ENCODE measurements around the gene SKP1. TPM values are rescaled to one million over a fixed set of nuclear protein-coding genes. Genes with fewer than 3 reads are reported as not detected.

The SKP1 gene
- total RNA-seq, 1 experiment from 2014 or later, result 220 TPM

- Histone ChIP-seq H3K9ac (ENCODE audit: low read length) (no peak overlapping the region), H3K9me2 (replicated peaks; ENCODE audit: low read length) (no peaks in the 10 kb centered on the region), H3K4me2 (ENCODE audit: low read length) (no peak overlapping the region), H3K4me3 (ENCODE audit: low read length) (no peak overlapping the region), H3K36me3 (ENCODE audit: low read depth, low read length) (no peaks in the 10 kb centered on the region), H3K79me2 (ENCODE audit: low read length) (no peaks in the 10 kb centered on the region), H2AFZ (ENCODE audit: low read length) (no peak overlapping the region), H3K27ac (ENCODE audit: low read length) (no peak overlapping the region), H3K9me3 (ENCODE audit: low read length) (no peaks in the 10 kb centered on the region), H3F3A (ENCODE audit: low read length, unreplicated experiment) (no peaks in the 10 kb centered on the region), H4K20me1 (ENCODE audit: low read length) (no peaks in the 10 kb centered on the region), H3K27me3 (ENCODE audit: low read length) (no peaks in the 10 kb centered on the region), H3K4me1 (ENCODE audit: insufficient read depth, low read length) (peaks cover 5% of the 10 kb centered on the region; the same call in 1 of the 2 replicates)
- POLR2A ChIA-PET (ENCODE audit: unreplicated experiment), result no interaction called here
- no peak for ATAC-seq
- CTCF ChIA-PET, result interaction anchor here (0.8 kb wide), 1 partner anchor 65 kb away, joined by 3 read pairs; no protein-coding TSS in a partner anchor
- no peak for DNase-seq
- no TSS peak for BruUV-seq (replicated peaks)
- TF ChIP-seq EZH2 (IDR thresholded peaks at IDR 0.05; ENCODE audit: low read length, unreplicated experiment), result no peak
- TF ChIP-seq CTCF (conservative IDR thresholded peaks at IDR 0.05; ENCODE audit: low read depth, low read length), result no peak
- no peak for TF ChIP-seq EZH2phosphoT487 (IDR thresholded peaks at IDR 0.05; ENCODE audit: borderline replicate concordance, low read length)
- intact Hi-C loops (cut with micrococcal nuclease), result loop anchor here (2.0 to 5.0 kb wide), 2 partner anchors 37 to 67 kb away; no protein-coding TSS in a partner anchor
Measured at GRCh38 chr5:134103998-134104654, 72.6 kb downstream of the SKP1 start.

DNA sequence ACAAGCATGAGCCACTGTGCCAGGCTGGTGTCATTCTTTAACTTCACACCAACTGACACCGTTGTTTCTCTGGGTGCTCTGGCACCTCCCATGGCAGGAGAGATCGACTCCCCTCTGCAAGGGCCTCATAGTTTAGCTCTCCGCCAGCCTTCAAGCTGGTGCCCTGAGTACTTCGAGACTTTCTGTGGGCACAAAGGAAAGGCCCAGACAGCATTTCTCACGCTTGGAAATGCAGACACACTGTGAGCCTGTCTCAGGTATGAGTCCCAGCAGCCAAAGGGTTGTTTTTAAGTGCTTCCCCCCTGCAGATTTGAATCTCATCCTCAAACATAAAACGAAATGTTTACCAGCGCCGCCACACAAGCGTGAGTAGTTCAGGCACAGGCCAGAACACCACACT is 73.4 kb downstream of the SKP1 start:
- TF ChIP-seq CTCF (conservative IDR thresholded peaks at IDR 0.05; ENCODE audit: low read depth, low read length) (no peak), EZH2 (IDR thresholded peaks at IDR 0.05; ENCODE audit: low read length, unreplicated experiment) (no peak), EZH2phosphoT487 (IDR thresholded peaks at IDR 0.05; ENCODE audit: borderline replicate concordance, low read length) (no peak)
- intact Hi-C loops (cut with micrococcal nuclease), result loop anchor here (2.0 to 5.0 kb wide), 2 partner anchors 37 to 66 kb away; no protein-coding TSS in a partner anchor
- H3K27ac ChIP-seq (ENCODE audit: low read length), result no peak overlapping the region
- H3K4me2 ChIP-seq (ENCODE audit: low read length), result no peak overlapping the region
- no peaks in the 10 kb centered on the region for H3K36me3 ChIP-seq (ENCODE audit: low read depth, low read length)
- no peaks in the 10 kb centered on the region for H3K79me2 ChIP-seq (ENCODE audit: low read length)
- H2AFZ ChIP-seq (ENCODE audit: low read length), result no peak overlapping the region
- DNase-seq, result no peak
- H3K27me3 ChIP-seq (ENCODE audit: low read length), result no peaks in the 10 kb centered on the region
- ChIA-PET POLR2A (ENCODE audit: unreplicated experiment) (no interaction called here), CTCF (no interaction called here)
- H3K9ac ChIP-seq (ENCODE audit: low read length), result no peak overlapping the region
- no peaks in the 10 kb centered on the region for H3K9me2 ChIP-seq (replicated peaks; ENCODE audit: low read length)
- no peak for ATAC-seq
- peaks cover 5% of the 10 kb centered on the region; the same call in 1 of the 2 replicates for H3K4me1 ChIP-seq (ENCODE audit: insufficient read depth, low read length)
- H3F3A ChIP-seq (ENCODE audit: low read length, unreplicated experiment), result no peaks in the 10 kb centered on the region
- BruUV-seq (replicated peaks), result no TSS peak
- no peaks in the 10 kb centered on the region for H4K20me1 ChIP-seq (ENCODE audit: low read length)
- no peak overlapping the region for H3K4me3 ChIP-seq (ENCODE audit: low read length)
- no peaks in the 10 kb centered on the region for H3K9me3 ChIP-seq (ENCODE audit: low read length)

Data from PC-3 (cell line).